Globus pallidus (tissue), 1 donor: ENCODE measurements around the gene FKBP6.
"Not testable (repeated sequence)": the region's sequence is repeated elsewhere in the genome, so short reads cannot be mapped to it uniquely, and the experiment has no call there.

Experiments
- DNase-seq: peaks from one replicate; pipeline ENCODE4 v3.0.0-alpha.2; 2015; ENCODE audit warnings: low spot score

The FKBP6 gene

GRCh38 chr7:73324081-73324845, 3.7 kb upstream of the FKBP6 start:
- DNase-seq: peak; percentile 30

DNA sequence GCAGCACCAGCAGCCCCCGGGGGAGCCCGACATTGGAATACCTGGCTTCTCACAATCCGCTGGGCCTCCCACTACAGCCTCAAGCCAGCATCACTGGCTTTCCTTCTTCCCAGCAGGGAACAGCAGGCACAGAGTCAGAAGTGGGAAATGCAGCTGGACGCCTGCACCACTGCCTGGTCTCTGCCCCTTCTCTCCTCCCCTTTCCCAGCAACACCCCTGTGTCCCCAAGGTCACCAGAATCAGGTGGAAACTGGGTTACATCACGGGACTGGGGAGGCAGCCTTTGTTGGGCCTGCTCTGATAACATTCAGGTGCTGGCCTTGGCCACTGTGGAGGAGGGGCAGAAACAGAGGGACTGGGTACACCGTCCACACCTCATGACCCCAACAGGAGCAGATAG, 2.5 kb upstream of the FKBP6 start:
- not testable (repeated sequence) for DNase-seq

DNA sequence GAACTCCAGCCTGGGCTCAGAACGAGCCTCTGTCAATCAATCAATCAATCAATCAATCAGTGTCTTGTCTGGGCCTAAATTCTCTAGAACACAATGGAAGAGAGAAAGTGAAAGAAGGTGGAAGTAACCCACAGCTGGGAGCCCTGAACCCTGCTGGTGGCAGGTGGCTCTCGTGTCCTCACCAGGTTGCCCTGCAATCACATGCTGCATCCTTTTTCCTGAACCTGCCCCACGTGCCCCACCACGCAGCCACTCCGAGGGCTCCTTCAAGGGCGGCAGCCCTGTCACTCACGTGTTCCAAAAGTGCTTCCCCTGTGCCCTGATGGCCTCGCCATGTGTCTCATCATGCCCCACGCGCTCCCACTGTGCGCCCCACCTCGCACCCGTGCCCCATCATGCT, 512 bp upstream of the FKBP6 start:
- not testable (repeated sequence) for DNase-seq

DNA sequence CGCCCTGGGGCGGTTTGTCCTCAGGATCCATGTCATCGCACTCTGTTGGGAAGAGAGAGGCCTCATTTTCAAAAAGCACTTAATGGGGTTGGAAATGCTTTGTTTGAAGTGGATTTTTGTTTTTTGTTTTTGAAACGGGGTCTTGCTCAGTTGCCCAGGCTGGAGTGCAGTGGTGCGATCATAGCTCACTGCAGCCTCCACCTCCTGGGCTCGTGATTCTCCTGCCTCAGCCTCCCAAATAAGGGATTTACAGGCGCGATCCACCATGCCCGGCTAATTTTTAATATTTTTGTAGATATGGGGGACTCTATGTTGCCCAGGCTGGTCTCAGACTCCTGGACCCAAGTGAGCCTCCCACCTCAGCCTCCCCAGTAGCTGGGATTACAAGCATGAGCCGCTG, 735 bp downstream of the FKBP6 start:
- no peak for DNase-seq

DNA sequence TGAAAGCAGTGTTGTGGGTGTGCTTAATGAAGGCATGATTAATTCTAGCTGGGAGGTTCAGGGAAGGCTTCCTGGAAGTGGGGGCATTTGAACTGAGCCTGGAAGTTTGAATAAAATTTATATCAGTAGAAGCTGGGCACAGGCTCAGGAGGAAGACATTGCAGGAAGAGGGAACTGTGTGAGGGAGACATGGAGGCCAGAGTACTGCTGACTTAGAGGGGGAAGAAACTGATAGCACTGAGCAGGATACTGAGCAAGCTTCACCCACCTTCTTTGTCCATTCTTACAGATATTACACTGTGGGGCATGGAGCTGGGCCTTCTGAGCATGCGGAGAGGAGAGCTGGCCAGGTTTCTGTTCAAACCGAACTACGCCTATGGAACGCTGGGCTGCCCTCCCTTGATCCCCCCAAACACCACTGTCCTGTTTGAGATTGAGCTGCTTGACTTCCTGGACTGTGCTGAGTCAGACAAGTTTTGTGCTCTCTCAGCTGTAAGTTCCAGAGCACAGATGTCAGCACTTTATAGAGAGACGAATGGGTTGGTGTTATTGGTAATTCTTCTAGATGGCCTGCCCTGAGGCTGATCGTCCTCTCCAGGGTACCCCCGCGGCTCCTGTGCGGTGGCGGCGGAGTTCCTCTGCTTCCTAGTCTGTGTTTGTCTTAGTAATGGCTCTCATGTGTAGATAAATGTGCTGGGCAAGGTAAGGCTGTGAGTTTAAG, 2.1 kb downstream of the FKBP6 start:
- DNase-seq: no peak

DNA sequence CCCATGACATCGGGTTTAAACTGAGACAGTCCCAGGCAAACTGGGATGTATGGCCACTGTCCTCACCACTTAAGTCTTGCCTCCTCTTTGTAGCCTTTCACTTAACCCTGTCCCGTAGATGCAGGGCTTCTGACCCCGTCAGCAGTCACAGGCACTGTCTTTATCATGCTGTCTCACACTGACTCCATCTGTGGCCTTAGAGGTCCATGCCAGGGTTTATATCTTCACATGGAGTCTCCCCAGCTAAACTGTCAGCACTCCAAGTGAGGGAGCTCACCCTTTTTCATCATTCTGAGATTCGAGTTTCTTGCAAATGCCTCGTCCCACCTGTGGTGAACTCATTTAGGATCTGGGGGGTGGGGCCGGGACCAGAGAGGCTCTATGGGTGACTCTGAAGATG, 2.8 kb downstream of the FKBP6 start:
- DNase-seq: no peak

DNA sequence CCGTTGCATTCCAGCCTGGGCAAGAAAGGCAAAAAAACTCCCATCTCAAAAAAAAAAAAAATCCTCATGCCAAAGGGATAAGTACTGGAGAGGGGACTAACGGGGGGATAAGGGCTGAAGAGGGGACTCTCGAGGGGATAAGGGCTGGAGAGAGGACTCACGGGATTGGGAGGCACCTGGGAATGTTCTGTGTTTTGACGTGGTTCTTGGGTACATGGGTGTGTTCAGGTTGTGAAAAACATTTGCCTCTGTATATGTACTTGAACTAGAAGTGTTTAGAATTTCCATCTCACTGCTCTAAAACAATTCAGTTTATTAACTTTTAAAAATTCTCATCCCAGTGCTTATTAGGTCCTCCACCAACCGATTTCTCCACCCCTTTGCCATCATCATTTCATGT, 4.5 kb downstream of the FKBP6 start:
- DNase-seq: no peak

- DNase-seq: no peak
Measured at GRCh38 chr7:73338321-73338720, 10.4 kb downstream of the FKBP6 start.

- no peak for DNase-seq
Measured at GRCh38 chr7:73340514-73340913, 12.6 kb downstream of the FKBP6 start.

GRCh38 chr7:73341877-73342276, 13.9 kb downstream of the FKBP6 start:
- DNase-seq: no peak

DNA sequence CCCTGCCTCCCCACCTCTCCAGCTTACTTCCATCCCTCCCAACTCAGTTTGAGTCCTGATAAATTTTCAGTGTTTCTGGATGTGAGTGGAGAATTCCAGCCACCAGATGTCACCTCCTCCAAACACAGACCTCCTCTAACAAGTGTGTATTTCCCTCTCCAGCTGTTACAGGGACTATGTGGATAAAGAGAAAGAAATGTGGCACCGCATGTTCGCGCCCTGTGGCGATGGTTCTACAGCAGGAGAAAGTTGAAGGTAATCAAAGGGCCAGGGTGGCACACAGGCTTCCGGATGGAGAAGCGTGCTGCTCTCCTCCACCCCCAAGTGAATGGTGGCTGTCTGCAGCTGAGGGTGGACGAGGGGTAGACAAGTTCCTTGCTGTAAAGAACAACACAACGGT, 14.7 kb downstream of the FKBP6 start:
- peak; percentile 41 for DNase-seq

GRCh38 chr7:73343671-73344380, 15.9 kb downstream of the FKBP6 start:
- peak; percentile 49 for DNase-seq

DNA sequence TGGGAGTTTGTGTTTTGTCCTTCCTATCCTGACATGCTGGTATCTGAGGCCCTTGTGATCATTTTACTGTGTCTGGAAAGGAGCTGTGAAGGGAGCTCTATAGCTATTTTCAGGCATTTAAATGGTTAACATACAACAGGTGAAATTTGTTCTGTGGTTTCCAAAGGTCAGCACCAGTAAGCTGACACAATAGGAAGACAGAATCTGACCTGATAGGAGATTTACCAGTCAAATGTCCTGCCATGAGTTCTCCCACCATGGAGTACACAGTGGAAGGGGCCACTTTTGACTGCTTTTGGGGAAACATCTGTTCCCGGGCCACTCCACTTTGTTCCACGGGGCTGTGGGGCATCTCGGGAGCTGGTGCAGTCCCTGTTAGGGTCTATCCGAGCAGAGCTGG, 17.6 kb downstream of the FKBP6 start:
- no peak for DNase-seq

- no peak for DNase-seq
Measured at GRCh38 chr7:73345951-73346350, 18.0 kb downstream of the FKBP6 start.

GRCh38 chr7:73349763-73350162, 21.8 kb downstream of the FKBP6 start:
- no peak for DNase-seq

DNA sequence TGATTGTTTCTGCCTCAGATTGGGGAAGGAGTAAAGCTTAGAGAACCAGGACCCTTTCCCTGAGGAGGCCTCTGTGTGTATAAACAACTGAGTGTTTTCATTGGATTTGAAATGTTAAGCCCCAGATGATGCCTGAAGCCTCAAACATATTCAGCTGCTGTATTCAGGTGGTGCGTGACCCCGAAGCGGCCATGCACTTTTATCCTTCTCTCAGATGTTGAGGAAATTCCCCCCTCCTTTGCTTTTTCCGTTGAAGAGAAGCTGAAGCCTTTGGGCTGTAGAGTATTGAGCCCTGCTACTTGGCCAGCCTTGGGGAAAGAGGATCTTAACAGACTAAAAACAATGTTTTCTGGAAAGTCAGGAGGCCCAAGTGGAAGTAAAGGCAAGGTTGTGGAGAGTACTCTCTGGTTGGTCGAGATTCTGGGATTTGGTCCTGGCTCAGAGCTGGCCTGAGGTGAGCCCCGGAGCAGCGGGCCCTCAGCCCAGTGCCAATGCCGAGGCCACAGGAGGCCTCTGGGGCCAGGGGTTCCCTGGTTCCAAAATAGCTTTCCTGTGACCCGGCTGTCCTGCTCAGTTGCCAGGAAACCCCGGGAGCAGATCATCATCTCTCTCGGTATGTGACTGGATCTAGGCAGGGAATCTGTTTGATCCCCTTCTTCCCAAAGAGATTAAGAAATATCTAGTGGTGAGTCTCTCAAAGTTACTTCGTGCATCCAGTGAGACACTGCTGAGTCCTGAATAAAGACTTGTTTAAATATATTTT, 22.5 kb downstream of the FKBP6 start:
- DNase-seq: no peak

DNA sequence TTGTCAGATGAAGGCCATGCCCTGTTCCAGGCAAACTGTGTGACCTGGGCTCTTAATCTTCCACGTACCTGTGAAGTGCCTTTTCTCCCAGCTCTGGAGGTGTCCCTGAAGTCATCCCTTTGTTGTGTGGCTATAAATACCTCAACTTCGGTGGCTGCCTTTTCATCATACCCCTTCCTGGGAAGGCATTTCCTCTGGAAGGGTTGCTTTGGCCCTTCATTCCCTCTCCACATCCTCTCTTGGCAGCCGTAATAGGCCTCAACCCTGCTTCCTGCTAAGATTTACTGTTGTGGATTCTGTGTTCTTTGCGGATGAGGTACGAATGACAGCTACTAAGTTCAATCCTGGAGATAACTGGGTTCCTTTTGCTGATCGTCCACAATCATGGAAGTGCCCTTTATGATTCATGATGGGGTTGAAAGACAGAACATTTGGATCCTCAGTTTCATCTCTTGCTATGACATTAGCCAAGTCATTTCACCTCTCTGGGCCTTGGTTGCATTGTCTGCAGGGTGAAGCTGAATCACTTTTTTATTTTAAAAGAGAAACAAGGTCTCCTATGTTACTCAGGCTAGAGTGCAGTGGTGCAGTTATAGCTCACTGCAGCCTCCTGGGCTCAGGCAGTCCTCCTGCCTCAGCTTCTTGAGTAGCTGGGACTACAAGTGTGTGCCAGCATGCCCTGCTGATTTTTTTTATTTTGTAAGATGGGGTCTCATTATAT, 23.6 kb downstream of the FKBP6 start:
- no peak for DNase-seq

- no peak for DNase-seq
Measured at GRCh38 chr7:73352784-73353183, 24.8 kb downstream of the FKBP6 start.

DNA sequence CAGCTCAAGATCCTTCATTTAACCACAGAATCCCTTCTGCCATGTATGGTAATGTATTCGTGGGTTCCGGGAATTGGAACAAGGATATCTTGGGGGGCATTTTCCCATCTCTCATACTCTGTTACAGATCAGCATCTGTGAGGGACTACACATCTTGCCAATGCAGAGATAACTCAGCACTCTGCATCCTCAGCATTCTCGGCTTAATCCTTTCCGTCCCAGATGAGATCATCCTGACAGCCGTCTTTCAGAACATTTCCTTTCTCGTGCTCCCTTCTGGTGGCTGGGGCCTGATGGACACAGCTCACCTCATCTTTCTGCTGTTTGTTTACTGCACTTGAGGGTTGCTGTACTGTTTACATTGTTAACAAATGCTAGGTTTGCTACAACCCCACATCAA, 25.3 kb downstream of the FKBP6 start:
- no peak for DNase-seq

DNA sequence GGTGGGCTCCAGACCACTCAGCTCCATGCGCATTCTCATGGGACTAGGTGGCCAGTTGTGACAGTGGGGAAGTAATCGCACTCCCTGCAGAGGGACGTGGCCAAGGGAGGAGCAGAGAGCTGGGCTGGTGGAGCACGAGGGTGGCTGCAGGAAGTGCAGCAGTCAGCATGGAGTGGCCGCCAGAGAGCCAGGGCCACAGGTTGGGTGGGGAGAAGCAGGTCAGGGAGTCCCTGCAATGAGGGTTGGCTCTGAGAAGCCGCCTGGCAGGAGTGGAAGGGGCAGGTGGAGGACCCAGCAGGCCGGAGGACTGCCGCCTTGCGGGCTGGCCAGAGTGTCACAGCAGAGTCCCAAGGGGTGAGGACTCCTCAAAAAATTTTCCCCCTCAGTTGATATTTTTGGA, 26.2 kb downstream of the FKBP6 start:
- no peak for DNase-seq

GRCh38 chr7:73354821-73355220, 26.9 kb downstream of the FKBP6 start:
- DNase-seq: no peak

- no peak for DNase-seq
Measured at GRCh38 chr7:73356159-73356558, 28.2 kb downstream of the FKBP6 start.
